Activated CD8-positive, alpha-beta memory T cell treated with anti-CD3 and anti-CD28 coated beads for 48 hours (primary cell): ENCODE data around the gene TMEM214.

Experiments used
- DNase-seq, 3 experiments: peaks; one replicate each; pipeline ENCODE4 v3.0.0-alpha.2; 2020; ENCODE audit warnings: low read depth in 2 of 3, low spot score in 2 of 3

TMEM214 gene

GRCh38 chr2:27032495-27033252 is at the start of gene TMEM214:
TMEM214 (plus strand) TSS chr2:27032965; CDS start chr2:27033016, 51 bp downstream.
- DNase-seq = peak; percentile 61 to 77 (median 63)

- DNase-seq = no peak
These were observed 49.0 kb upstream of the TMEM214 start for GRCh38 chr2:26983746-26984145.

GRCh38 chr2:26985807-26986206 is 47.0 kb upstream of the TMEM214 start:
- no peak for DNase-seq

- no peak for DNase-seq
These were observed 46.2 kb upstream of the TMEM214 start for GRCh38 chr2:26986576-26986975.

DNA sequence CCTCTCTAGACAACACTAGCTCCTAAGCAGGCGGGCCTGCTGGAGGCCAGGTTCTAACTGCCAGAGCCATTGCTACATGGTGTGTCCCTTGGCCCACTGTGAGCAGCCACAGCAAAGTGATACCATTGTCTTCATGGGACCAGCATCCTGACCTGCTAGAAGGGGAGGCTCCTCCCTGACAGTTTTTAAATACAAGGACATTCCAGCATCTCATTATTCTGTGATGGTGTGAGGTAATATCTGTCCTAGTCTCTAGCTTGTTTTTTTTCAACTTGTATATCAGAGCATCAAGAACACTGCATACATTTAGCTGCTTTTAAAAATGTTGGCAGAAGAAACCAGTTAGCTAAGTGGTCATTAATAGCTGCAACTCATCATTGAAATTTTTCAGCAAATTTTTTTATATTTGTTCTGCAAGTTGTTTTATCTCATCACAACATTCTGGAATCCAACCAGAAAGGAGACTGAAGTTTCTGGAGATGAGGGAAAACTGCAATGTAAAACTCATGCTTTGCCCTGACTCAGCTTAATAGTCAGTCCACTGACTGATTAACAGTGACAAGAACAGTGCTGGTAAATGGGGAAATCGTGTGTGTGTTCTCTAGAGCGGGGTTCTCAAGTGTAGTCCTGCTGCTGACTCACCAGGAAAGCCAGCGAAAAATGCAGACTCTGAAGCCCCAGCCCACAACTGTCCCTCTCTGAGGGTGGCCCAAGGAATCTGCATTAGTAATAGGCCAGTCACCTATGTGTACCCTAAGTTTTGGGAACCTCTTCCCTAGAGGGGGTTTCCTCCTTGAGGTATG is 44.5 kb upstream of the TMEM214 start:
- DNase-seq = no peak

GRCh38 chr2:26989156-26989555 is 43.6 kb upstream of the TMEM214 start:
- no peak for DNase-seq

DNA sequence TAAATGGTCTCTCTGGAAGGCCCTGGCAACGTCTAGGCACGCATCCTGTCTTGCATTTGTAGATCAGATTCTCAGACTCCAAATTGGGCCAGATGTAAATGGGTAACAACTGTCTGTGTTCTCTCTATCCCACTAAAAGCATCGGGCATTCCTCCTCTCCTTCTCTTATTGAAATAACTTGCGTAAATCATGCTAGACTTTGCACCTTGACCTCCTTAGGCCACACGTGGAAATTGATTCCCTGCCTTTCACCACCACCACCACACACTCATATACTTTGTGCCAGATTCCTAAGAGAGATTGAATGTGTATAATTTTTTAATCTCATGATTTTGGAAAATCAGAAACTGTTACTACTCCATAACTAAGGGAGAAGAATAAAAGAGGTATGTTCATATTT is 41.0 kb upstream of the TMEM214 start:
- no peak for DNase-seq

- no peak for DNase-seq
These were observed 39.0 kb upstream of the TMEM214 start for GRCh38 chr2:26993768-26994167.

DNA sequence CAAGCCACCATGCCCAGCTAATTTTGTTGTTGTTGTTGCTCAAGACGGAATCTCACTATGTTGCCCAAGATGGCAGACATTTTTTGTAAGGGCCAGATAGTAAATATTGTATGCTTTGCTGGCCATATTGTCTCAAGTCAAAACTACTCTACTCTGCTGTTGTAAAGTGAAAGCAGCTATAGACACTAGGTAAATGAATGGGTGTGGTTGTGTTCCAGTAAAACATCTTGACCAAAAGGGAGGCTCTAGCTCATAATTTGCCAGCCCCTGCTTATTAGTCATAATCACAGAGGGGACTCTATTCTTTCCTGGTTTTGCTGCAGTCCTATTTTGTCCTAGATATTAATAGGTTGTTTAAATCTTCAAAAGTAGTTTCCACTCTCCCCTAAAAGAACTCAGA is 37.8 kb upstream of the TMEM214 start:
- no peak for DNase-seq

GRCh38 chr2:26997394-26997793 is 35.4 kb upstream of the TMEM214 start:
- no peak for DNase-seq

GRCh38 chr2:26998323-26998722 is 34.4 kb upstream of the TMEM214 start:
- no peak for DNase-seq

GRCh38 chr2:27000228-27000627 is 32.5 kb upstream of the TMEM214 start:
- DNase-seq = no peak

DNA sequence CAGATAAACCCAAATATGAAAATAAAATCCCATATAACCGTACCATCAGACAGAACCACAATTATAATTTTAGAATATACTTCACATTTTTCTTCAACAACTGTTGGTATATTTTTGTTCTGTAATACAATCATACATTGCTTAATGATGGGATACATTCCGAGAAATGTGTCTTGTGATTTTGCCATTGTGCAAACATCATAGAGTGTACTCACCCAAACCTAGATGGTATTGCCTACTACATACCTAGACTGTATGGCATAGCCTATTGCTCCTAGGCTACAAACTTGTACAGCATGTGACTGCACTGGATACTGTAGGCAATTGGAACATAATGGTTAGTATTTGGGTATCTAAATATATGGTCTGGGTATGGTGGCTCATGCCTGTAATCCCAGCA is 31.8 kb upstream of the TMEM214 start:
- DNase-seq = no peak

DNA sequence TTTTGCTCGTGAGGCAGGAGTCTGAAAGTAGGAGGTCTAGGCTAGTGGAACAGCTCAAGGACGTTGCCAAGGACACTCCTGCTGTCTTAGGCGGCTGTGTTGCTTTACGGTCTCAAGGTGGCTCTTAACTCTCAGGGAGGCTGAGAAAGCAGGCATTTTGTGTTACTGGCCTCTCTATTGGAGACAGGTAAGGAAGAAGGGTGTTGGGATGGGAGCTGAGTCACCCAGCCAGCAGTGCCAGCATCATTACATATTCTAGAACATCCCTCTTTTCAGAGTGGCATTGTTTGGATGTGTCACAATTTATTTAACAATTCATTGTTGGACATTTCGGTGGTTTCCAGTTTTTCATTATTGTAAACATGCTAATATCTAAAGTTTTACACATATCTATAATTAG is 30.8 kb upstream of the TMEM214 start:
- DNase-seq = no peak

- no peak for DNase-seq
These were observed 29.8 kb upstream of the TMEM214 start for GRCh38 chr2:27003007-27003406.

DNA sequence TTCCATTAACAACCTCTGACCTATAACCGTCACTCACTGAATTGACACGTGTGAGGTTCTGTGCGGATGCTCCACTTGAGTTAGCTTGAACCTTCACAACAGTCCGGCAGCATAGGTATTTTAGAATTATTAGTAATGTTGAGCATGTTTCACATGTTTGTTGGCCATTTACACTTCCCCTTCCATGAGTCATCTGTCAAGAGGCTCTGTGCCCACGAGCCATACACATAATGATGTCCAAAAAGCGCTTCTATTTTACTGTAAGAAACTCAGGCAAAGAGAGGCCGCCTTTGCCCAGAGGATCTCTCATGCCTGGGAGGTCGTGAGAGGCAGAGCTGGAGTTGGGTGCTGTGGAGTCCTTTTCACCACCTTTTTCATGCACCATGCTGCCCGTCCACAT is 28.9 kb upstream of the TMEM214 start:
- DNase-seq = no peak

DNA sequence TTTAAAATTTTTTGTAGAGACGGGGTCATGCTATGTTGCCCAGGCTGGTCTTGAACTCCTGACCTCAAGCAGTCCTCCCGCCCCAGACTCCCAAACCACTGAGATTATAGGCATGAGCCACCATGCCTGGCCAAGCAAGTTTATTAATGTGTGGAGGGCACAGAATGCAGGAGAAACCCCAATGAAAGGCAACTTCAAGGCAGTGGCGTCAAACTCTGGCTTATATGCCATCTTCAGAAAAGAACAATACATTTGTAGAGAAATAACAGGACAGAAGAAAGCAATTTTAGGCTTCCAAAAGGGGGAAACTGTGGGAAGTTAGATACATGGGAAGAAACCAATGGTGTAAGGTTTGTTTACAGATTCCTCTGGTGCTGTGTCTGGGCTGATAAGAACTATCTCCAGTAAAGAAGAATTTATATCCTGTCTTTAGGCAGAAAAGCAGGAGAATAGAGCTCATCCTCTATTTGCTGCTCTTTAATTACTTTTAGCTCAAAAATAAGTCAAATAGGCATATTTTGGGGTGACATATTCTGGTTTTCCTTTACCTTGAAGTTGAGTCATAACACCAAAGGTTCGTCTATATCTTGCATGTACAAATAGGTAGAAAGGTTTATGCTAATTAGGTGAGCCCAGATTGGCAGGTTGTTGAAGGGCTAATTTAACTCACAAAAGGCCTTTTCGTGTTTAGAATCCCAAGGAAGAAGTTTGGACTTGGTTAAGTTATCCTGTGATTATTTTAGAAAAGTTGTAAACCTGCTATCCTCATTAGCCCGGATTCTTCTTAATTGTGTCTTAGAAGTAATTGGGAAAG is 26.0 kb upstream of the TMEM214 start:
- DNase-seq = no peak

GRCh38 chr2:27007416-27008374 is 25.1 kb upstream of the TMEM214 start:
- no peak for DNase-seq

- DNase-seq = no peak
These were observed 24.1 kb upstream of the TMEM214 start for GRCh38 chr2:27008678-27009077.

- no peak for DNase-seq
These were observed 23.7 kb upstream of the TMEM214 start for GRCh38 chr2:27009083-27009482.

- no peak for DNase-seq
These were observed 23.0 kb upstream of the TMEM214 start for GRCh38 chr2:27009716-27010115.
